A673 (cell line): ENCODE results near the gene ERBB2. TPM values are rescaled to one million over a fixed set of nuclear protein-coding genes. Genes with fewer than 3 reads are reported as not detected.

Experiments
- BruUV-seq: library from RNA; stranded (reverse); fragments of 400-500 nt; replicated peaks from 2 replicates; lab custom pipeline; 2021; lab: Mats Ljungman, UMichigan
- CTCF ChIA-PET: fragments of 300-600 bp; sonication (Branson Sonifier 250); formaldehyde crosslinking; loops from one replicate; lab custom pipeline; 2022; ENCODE audit warnings: antibody characterized with exemption; lab: Charles Lee
- POLR2A ChIA-PET: fragments of 300-600 bp; sonication (Branson Sonifier 250); formaldehyde crosslinking; loops from one replicate; lab custom pipeline; 2022; ENCODE audit warnings: antibody characterized with exemption; ENCODE audit not compliant: low non-redundant PET; lab: Charles Lee
- DNase-seq: peaks from one replicate; pipeline ENCODE4 v3.0.0-alpha.2; 2015; ENCODE audit warnings: low spot score
- H3K27ac ChIP-seq: fragments of 200-600 bp; sonication (generic); 2 replicates; pipeline ENCODE4 v1.5.1; 2016; ENCODE audit warnings: mixed run types, low read depth, mild to moderate bottlenecking, mixed read lengths, antibody characterized with exemption, low read length; ENCODE audit not compliant: poor library complexity, severe bottlenecking
- H3K27me3 ChIP-seq: fragments of 200-600 bp; sonication (generic); replicated peaks from 2 replicates; pipeline ENCODE4 v1.6.1; 2017; ENCODE audit warnings: mixed run types, low read depth, mild to moderate bottlenecking, mixed read lengths, antibody characterized with exemption, low read length; ENCODE audit not compliant: insufficient read depth, poor library complexity
- H3K36me3 ChIP-seq: fragments of 200-600 bp; sonication (generic); 2 replicates; pipeline ENCODE4 v1.6.1; 2016; ENCODE audit warnings: mixed run types, mild to moderate bottlenecking, mixed read lengths, antibody characterized with exemption, low read length; ENCODE audit not compliant: insufficient read depth, poor library complexity, severe bottlenecking
- H3K4me1 ChIP-seq: fragments of 200-600 bp; sonication (generic); 2 replicates; pipeline ENCODE4 v1.6.1; 2017; ENCODE audit warnings: mixed run types, mild to moderate bottlenecking, mixed read lengths, antibody characterized with exemption, low read length; ENCODE audit not compliant: insufficient read depth, poor library complexity, severe bottlenecking
- H3K4me3 ChIP-seq: fragments of 200-600 bp; sonication (generic); 2 replicates; pipeline ENCODE4 v1.5.1; 2016; ENCODE audit warnings: low read depth, mixed run types, mild to moderate bottlenecking, mixed read lengths, low read length; ENCODE audit not compliant: poor library complexity, severe bottlenecking
- H3K9me3 ChIP-seq: fragments of 200-600 bp; sonication (generic); 2 replicates; pipeline ENCODE4 v1.6.1; 2016; ENCODE audit warnings: mixed run types, low read depth, mild to moderate bottlenecking, mixed read lengths, antibody characterized with exemption, low read length; ENCODE audit not compliant: poor library complexity, severe bottlenecking
- EZH2 ChIP-seq: fragments of 200-600 bp; sonication (generic); IDR thresholded peaks from 2 replicates; pipeline ENCODE4 v1.6.1; 2017; ENCODE audit warnings: borderline replicate concordance, low read depth, mild to moderate bottlenecking, mixed read lengths, antibody characterized with exemption, low read length; ENCODE audit not compliant: poor library complexity, severe bottlenecking
- intact Hi-C: fragments of 100-400 bp; cut with micrococcal nuclease; formaldehyde crosslinking; loops from one replicate; pipeline ENCODE4 v1.10.0; 2022; ENCODE audit not compliant: unreplicated experiment
- total RNA-seq: library from RNA; stranded (reverse); gene quantifications from 2 replicates; pipeline ENCODE4 v1.2.3, GENCODE V29; 2021
- TF ChIP-seq, protein P1 (sequence below): fragments of 300-800, 200-600 bp; sonication (generic); conservative IDR thresholded peaks from 2 replicates; pipeline ENCODE4 v1.5.1; 2017; ENCODE audit warnings: low read depth, mild to moderate bottlenecking, antibody characterized with exemption, low read length, moderate library complexity, mixed read lengths

Gene ERBB2
- total RNA-seq, 1 experiment from 2014 or later: 11.1 TPM

DNA sequence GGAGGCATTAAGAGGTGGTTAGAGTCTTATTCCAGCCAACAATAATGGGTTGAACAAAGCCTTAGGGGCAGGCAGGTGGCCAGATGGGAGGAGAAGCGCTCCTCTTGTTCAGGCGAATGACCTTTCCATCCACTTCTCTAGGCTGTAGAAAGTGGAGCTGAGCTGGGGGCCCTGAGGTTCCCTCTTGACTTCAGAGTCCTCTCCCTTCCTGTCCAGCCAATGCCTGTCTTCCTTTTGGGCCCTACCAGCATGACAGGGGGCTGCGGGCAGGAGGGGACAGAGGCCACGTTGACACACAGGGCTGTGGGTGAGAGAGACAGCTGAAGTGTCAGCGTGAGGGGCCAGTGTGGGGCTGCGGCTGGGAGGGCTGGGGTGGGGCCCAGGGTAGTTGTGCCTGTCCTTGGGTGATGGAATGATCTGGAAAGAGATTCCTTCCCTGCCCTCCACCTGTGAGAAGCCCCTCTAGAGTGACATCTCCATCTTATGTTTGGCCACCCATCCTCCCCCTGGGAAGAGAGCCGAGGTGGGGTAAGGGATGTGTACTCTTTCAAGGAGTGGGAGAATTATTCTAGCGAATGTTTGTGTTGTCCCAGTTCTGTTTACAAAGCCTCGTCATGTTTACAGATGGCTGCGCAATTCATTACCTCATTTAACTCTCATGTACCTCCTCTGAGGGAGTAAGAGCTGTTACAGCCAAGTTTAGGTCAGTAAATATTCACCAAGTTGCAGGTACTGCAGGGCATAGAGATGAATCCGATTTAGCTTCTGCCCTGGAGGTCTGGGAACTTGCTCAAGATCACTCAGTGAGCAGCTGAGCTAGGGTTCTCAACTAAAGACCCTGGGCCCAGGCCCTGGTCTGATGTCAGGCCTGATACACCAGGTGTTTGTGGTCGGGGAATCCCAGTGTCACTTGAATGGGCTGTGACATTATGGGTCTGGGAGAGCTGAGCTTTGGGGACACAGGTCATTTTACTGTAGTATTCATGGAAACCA, 3.3 kb downstream of the ERBB2 start:
- BruUV-seq: no TSS peak
- TF ChIP-seq, protein P1, sequence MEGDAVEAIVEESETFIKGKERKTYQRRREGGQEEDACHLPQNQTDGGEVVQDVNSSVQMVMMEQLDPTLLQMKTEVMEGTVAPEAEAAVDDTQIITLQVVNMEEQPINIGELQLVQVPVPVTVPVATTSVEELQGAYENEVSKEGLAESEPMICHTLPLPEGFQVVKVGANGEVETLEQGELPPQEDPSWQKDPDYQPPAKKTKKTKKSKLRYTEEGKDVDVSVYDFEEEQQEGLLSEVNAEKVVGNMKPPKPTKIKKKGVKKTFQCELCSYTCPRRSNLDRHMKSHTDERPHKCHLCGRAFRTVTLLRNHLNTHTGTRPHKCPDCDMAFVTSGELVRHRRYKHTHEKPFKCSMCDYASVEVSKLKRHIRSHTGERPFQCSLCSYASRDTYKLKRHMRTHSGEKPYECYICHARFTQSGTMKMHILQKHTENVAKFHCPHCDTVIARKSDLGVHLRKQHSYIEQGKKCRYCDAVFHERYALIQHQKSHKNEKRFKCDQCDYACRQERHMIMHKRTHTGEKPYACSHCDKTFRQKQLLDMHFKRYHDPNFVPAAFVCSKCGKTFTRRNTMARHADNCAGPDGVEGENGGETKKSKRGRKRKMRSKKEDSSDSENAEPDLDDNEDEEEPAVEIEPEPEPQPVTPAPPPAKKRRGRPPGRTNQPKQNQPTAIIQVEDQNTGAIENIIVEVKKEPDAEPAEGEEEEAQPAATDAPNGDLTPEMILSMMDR: no peak
- TF ChIP-seq EZH2: no peak
- H3K9me3 ChIP-seq: no peaks in the 10 kb centered on the region
- no peak for DNase-seq
- no peak overlapping the region for H3K4me3 ChIP-seq
- POLR2A ChIA-PET: no interaction called here
- H3K36me3 ChIP-seq: no peaks in the 10 kb centered on the region
- H3K4me1 ChIP-seq: no peaks in the 10 kb centered on the region
- CTCF ChIA-PET: interaction anchor here (1.1 kb wide), 1 partner anchor 49 kb away, joined by 3 read pairs; no protein-coding TSS in a partner anchor
- intact Hi-C loops: no loop called here
- H3K27ac ChIP-seq: no peak overlapping the region
- H3K27me3 ChIP-seq: no peaks in the 10 kb centered on the region

DNA sequence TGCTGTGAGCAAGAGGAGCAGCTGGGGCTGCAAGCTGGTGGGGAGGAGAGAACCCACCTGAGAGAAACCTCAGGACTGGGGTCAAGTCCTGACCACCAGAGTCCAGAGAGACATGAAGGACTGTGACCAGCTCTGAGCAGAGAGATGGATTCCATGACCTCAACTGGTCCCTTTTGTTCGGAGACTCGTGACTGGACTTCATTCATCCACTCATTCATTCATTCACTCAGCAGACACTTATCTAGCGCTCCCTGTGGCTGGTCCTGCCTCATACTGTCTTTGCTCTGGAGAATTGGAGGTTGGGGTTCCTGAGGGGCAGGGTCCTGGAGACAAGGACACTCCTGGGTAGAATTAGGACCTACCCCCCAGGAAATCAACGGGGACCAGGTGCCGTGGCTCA, 4.0 kb downstream of the ERBB2 start:
- no peak for TF ChIP-seq EZH2
- TF ChIP-seq, protein P1: no peak
- no peaks in the 10 kb centered on the region for H3K27me3 ChIP-seq
- no peaks in the 10 kb centered on the region for H3K36me3 ChIP-seq
- intact Hi-C loops: no loop called here
- ChIA-PET CTCF (no interaction called here), POLR2A (no interaction called here)
- no peak for DNase-seq
- H3K4me3 ChIP-seq: no peak overlapping the region
- H3K9me3 ChIP-seq: no peaks in the 10 kb centered on the region
- no peaks in the 10 kb centered on the region for H3K4me1 ChIP-seq
- BruUV-seq: no TSS peak
- H3K27ac ChIP-seq: no peak overlapping the region

DNA sequence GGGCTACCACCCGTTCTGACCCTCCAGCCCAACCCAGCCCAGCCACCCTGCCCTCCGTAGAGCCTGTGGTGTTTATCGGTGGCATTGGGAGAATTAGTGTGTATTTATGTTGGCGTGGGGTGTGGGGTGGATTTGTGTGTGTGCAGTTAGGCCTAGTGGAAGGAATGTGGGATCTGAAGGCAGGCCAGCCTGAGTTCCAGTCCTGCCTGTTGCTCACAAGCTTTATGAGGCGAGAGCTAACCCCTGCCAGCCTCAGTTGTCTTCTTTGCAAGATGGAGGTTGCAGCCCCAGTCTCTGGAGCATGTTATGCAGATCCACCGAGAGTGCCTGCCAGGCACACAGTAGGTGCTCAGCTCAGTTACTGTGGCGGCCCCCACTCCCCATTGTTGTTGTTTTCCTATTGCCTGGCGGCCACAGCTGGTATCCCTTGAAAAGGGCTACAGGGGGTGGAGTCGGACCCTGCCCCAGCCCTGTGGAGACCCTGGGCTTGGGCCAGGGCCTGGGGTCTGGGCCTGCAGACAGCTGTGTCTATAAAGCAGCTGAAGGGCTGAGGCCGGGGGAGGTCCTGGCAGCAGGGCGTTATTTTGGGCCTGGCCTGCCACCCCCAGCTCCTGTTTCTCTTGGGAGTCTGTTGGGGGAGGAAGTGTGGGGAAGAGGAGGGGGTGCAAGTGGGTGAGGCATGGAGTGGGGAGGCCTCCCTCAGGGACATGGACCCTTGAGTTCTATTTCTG, 5.1 kb downstream of the ERBB2 start:
- H3K36me3 ChIP-seq: no peaks in the 10 kb centered on the region
- H3K4me3 ChIP-seq: no peak overlapping the region
- no peak overlapping the region for H3K27ac ChIP-seq
- H3K4me1 ChIP-seq: no peaks in the 10 kb centered on the region
- intact Hi-C loops: no loop called here
- no peak for DNase-seq
- H3K27me3 ChIP-seq: no peaks in the 10 kb centered on the region
- BruUV-seq: no TSS peak
- ChIA-PET CTCF (no interaction called here), POLR2A (no interaction called here)
- no peak for TF ChIP-seq EZH2
- TF ChIP-seq, protein P1: no peak
- no peaks in the 10 kb centered on the region for H3K9me3 ChIP-seq
